Fibroblast of lung (primary cell): ENCODE measurements around the gene FHL2.

Experiments used
- EZH2 ChIP-seq: IDR thresholded peaks from 2 replicates; pipeline ENCODE4 v1.5.1; 2012; ENCODE audit warnings: low read length, control low read depth, mild to moderate bottlenecking; ENCODE audit errors: missing control alignments
- TF ChIP-seq, protein P1 (sequence below), 2 donors: IDR thresholded peaks in 1 of 2; conservative IDR thresholded peaks in 1 of 2; 1 replicate in 1 of 2; 2 replicates in 1 of 2; pipeline ENCODE4 v1.5.1; 2011 to 2012; ENCODE audit warnings: low read length in 2 of 2, control low read depth in 1 of 2, inconsistent platforms in 1 of 2, low read depth in 1 of 2, mild to moderate bottlenecking in 1 of 2

GRCh38 chr2:105401867-105402266 lies 3.0 kb upstream of the FHL2 start:
- TF ChIP-seq, protein P1, sequence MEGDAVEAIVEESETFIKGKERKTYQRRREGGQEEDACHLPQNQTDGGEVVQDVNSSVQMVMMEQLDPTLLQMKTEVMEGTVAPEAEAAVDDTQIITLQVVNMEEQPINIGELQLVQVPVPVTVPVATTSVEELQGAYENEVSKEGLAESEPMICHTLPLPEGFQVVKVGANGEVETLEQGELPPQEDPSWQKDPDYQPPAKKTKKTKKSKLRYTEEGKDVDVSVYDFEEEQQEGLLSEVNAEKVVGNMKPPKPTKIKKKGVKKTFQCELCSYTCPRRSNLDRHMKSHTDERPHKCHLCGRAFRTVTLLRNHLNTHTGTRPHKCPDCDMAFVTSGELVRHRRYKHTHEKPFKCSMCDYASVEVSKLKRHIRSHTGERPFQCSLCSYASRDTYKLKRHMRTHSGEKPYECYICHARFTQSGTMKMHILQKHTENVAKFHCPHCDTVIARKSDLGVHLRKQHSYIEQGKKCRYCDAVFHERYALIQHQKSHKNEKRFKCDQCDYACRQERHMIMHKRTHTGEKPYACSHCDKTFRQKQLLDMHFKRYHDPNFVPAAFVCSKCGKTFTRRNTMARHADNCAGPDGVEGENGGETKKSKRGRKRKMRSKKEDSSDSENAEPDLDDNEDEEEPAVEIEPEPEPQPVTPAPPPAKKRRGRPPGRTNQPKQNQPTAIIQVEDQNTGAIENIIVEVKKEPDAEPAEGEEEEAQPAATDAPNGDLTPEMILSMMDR (conservative IDR thresholded peaks at IDR 0.05 in 1 of 2, IDR thresholded peaks at IDR 0.05 in 1 of 2; ENCODE audit: low read depth in 1 of 2, low read length in 2 of 2), result no peak
- no peak for TF ChIP-seq EZH2
